HepG2 (cell line): ENCODE results near the gene IFITM10. TPM values are rescaled to one million over a fixed set of nuclear protein-coding genes. Genes with fewer than 3 reads are reported as not detected.

Source experiments
- CREM ChIP-seq, 2 experiments: sonication (generic) in 1 of 2; formaldehyde crosslinking in 1 of 2; IDR thresholded peaks; 2 replicates each; pipeline versions ENCODE4 v1.4.0 to v1.6.1; 2016 to 2020; ENCODE audit warnings: antibody characterized with exemption in 1 of 2, mild to moderate bottlenecking in 1 of 2, missing genetic modification reagents in 1 of 2
- HNF4A ChIP-seq: sonication (generic); formaldehyde crosslinking; IDR thresholded peaks from 2 replicates; pipeline ENCODE4 v1.4.0; 2020; ENCODE audit warnings: missing genetic modification reagents
- HNRNPUL1 ChIP-seq: fragments of 200-400 bp; formaldehyde crosslinking; IDR thresholded peaks from 2 replicates; pipeline ENCODE4 v1.6.1; 2017; ENCODE audit warnings: low read depth, mild to moderate bottlenecking, low read length, moderate library complexity
- LCORL ChIP-seq, 2 experiments: fragments of 450-650 bp in 1 of 2; sonication (generic) in 1 of 2; formaldehyde crosslinking in 1 of 2; IDR thresholded peaks; 2 replicates each; pipeline versions ENCODE4 v1.5.0 to v1.6.1; 2017 to 2020; ENCODE audit warnings: antibody characterized with exemption in 1 of 2, missing genetic modification reagents in 1 of 2
- PITX1 ChIP-seq: sonication (generic); formaldehyde crosslinking; IDR thresholded peaks from 2 replicates; pipeline ENCODE4 v1.5.1; 2020; ENCODE audit warnings: mild to moderate bottlenecking, missing genetic modification reagents
- RAD21 ChIP-seq: fragments of 450-650 bp; formaldehyde crosslinking; IDR thresholded peaks from 2 replicates; pipeline ENCODE4 v1.5.0; 2020; ENCODE audit warnings: mild to moderate bottlenecking
- RCOR2 ChIP-seq: IDR thresholded peaks from 2 replicates; pipeline ENCODE4 v1.6.1; 2016; ENCODE audit warnings: missing biosample characterization, missing genetic modification reagents
- SALL1 ChIP-seq: sonication (generic); formaldehyde crosslinking; IDR thresholded peaks from 2 replicates; pipeline ENCODE4 v1.8.0; 2022; ENCODE audit warnings: mild to moderate bottlenecking, missing genetic modification reagents
- SP2 ChIP-seq: sonication (generic); formaldehyde crosslinking; IDR thresholded peaks from 2 replicates; pipeline ENCODE4 v1.5.1; 2020; ENCODE audit warnings: mild to moderate bottlenecking, missing genetic modification reagents
- UBTF ChIP-seq: sonication (generic); formaldehyde crosslinking; IDR thresholded peaks from 2 replicates; pipeline ENCODE4 v1.4.0; 2020; ENCODE audit warnings: mild to moderate bottlenecking, missing genetic modification reagents
- ZNF331 ChIP-seq: sonication (generic); formaldehyde crosslinking; IDR thresholded peaks from 2 replicates; pipeline ENCODE4 v1.4.0; 2020; ENCODE audit warnings: missing genetic modification reagents
- ZNF891 ChIP-seq: sonication (generic); formaldehyde crosslinking; IDR thresholded peaks from 2 replicates; pipeline ENCODE4 v1.5.0; 2020; ENCODE audit warnings: mild to moderate bottlenecking, missing genetic modification reagents
- polyA plus RNA-seq, 8 experiments: library from polyadenylated mRNA; depleted of rRNA in 3 of 8; stranded (reverse) in 7 of 8; unstranded in 1 of 8; fragments of >200 nt; fragmentation: Illumina TruSeq in 4 of 8; extraction: Trizol in 4 of 8; gene quantifications; 2 replicates each; pipeline versions ENCODE4 v1.2.1 to v1.2.3, GENCODE V29; 2011 to 2016; ENCODE audit warnings: low read depth in 4 of 8, missing spikeins in 1 of 8, mixed read lengths in 1 of 8; ENCODE audit not compliant: insufficient read depth in 1 of 8
- total RNA-seq, 5 experiments: library from RNA; depleted of rRNA; stranded (reverse); fragments of >200 nt; fragmentation: Illumina TruSeq; extraction: Trizol; gene quantifications; 2 replicates each; pipeline ENCODE4 v1.2.3, GENCODE V29; 2016; ENCODE audit warnings: low read depth in 1 of 5
- TF ChIP-seq, protein P1 (sequence below): sonication (generic); formaldehyde crosslinking; IDR thresholded peaks from 2 replicates; pipeline ENCODE4 v1.8.0; 2023; ENCODE audit warnings: mild to moderate bottlenecking, missing genetic modification reagents
- TF ChIP-seq, protein P2 (sequence below): IDR thresholded peaks from 2 replicates; pipeline ENCODE4 v1.6.1; 2016; ENCODE audit warnings: low read depth, missing genetic modification reagents, missing compliant biosample characterization

IFITM10 gene
- total and polyA plus RNA-seq, 2 of the 13 experiments (the other 11 are each of a cell fraction or from before 2014, with no cell fraction given) = 0.09 to 0.13 TPM

GRCh38 chr11:1761857-1762536 is 11.6 kb upstream of the IFITM10 start (continued):
- TF ChIP-seq, protein P1, sequence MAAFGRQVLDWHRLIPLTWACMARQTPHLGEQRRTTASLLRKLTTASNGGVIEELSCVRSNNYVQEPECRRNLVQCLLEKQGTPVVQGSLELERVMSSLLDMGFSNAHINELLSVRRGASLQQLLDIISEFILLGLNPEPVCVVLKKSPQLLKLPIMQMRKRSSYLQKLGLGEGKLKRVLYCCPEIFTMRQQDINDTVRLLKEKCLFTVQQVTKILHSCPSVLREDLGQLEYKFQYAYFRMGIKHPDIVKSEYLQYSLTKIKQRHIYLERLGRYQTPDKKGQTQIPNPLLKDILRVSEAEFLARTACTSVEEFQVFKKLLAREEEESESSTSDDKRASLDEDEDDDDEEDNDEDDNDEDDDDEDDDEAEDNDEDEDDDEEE = no peak
- no peak for TF ChIP-seq UBTF (CRISPR knock-in tag)
- no peak for TF ChIP-seq SP2
- 0 out of 2 replicates have a peak, but pooled peaks have one; percentile 23 for TF ChIP-seq CREM (IDR thresholded peaks at IDR 0.05)
- TF ChIP-seq CREM (CRISPR knock-in tag; IDR thresholded peaks at IDR 0.05) = no peak
- no peak for TF ChIP-seq SALL1 (CRISPR knock-in tag)
- peak; percentile 58; the same call in 1 of the 2 replicates for TF ChIP-seq ZNF331 (CRISPR knock-in tag)
- 0 out of 2 replicates have a peak, but pooled peaks have one; percentile 30 for TF ChIP-seq ZNF891
- peak; percentile 52 for TF ChIP-seq HNF4A
- TF ChIP-seq HNRNPUL1 = no peak
- peak; percentile 63; the same call in 1 of the 2 replicates for TF ChIP-seq PITX1 (CRISPR knock-in tag)
- TF ChIP-seq RAD21 (CRISPR knock-in tag) = no peak
- no peak for TF ChIP-seq LCORL (IDR thresholded peaks at IDR 0.05)
- TF ChIP-seq LCORL (CRISPR knock-in tag; IDR thresholded peaks at IDR 0.05) = 0 out of 2 replicates have a peak, but pooled peaks have one; percentile 20
- TF ChIP-seq RCOR2 (CRISPR knock-in tag) = no peak
- TF ChIP-seq, protein P2, sequence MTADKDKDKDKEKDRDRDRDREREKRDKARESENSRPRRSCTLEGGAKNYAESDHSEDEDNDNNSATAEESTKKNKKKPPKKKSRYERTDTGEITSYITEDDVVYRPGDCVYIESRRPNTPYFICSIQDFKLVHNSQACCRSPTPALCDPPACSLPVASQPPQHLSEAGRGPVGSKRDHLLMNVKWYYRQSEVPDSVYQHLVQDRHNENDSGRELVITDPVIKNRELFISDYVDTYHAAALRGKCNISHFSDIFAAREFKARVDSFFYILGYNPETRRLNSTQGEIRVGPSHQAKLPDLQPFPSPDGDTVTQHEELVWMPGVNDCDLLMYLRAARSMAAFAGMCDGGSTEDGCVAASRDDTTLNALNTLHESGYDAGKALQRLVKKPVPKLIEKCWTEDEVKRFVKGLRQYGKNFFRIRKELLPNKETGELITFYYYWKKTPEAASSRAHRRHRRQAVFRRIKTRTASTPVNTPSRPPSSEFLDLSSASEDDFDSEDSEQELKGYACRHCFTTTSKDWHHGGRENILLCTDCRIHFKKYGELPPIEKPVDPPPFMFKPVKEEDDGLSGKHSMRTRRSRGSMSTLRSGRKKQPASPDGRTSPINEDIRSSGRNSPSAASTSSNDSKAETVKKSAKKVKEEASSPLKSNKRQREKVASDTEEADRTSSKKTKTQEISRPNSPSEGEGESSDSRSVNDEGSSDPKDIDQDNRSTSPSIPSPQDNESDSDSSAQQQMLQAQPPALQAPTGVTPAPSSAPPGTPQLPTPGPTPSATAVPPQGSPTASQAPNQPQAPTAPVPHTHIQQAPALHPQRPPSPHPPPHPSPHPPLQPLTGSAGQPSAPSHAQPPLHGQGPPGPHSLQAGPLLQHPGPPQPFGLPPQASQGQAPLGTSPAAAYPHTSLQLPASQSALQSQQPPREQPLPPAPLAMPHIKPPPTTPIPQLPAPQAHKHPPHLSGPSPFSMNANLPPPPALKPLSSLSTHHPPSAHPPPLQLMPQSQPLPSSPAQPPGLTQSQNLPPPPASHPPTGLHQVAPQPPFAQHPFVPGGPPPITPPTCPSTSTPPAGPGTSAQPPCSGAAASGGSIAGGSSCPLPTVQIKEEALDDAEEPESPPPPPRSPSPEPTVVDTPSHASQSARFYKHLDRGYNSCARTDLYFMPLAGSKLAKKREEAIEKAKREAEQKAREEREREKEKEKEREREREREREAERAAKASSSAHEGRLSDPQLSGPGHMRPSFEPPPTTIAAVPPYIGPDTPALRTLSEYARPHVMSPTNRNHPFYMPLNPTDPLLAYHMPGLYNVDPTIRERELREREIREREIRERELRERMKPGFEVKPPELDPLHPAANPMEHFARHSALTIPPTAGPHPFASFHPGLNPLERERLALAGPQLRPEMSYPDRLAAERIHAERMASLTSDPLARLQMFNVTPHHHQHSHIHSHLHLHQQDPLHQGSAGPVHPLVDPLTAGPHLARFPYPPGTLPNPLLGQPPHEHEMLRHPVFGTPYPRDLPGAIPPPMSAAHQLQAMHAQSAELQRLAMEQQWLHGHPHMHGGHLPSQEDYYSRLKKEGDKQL (CRISPR knock-in tag) = no peak
